ENCODE results near the gene SLC26A6. TPM values are rescaled to one million over a fixed set of nuclear protein-coding genes. Genes with fewer than 3 reads are reported as not detected.

SLC26A6 gene
- total and polyA plus RNA-seq, 2 of the 13 experiments (the other 11 are each of a cell fraction or from before 2014, with no cell fraction given): 40.7 to 184 TPM

GRCh38 chr3:48634661-48635221, 520 bp downstream of the SLC26A6 start (continued):
- TF ChIP-seq ZNF20 (CRISPR knock-in tag; IDR thresholded peaks at IDR 0.05) (0 out of 2 replicates have a peak, but pooled peaks have one; percentile 35), ZEB1 (IDR thresholded peaks at IDR 0.05; ENCODE audit: insufficient replicate concordance, low read depth) (no peak)

GRCh38 chr3:48633743-48634142, 1.5 kb downstream of the SLC26A6 start:
- FAIRE-seq: no peak
- no peaks in the 10 kb centered on the region for H3K9me3 ChIP-seq (ENCODE audit: low read length)
- no peak for ATAC-seq
- no peak overlapping the region for H2AFZ ChIP-seq (ENCODE audit: low read length)
- ChIA-PET POLR2A (interaction anchor here (1.1 to 4.8 kb wide), 7 partner anchors 11 to 161 kb away, joined by 4 to 140 read pairs (median 27); partner anchors contain the start of genes CELSR3, PFKFB4, TMEM89 and UQCRC1), CTCF (ENCODE audit: low intra/inter-chr PET ratio, low total read pairs) (no interaction called here)
- H3K9ac ChIP-seq (ENCODE audit: insufficient read depth, low read depth, low read length): peak overlapping the region; percentile 83
- no TSS peak for BruUV-seq (replicated peaks)
- in situ Hi-C loops (cut with HindIII; ENCODE audit: extremely low pct_ligation_motif_present, low pct_unique_long_range_greater_than_20kb) (no loop called here), intact Hi-C loops (cut with micrococcal nuclease; ENCODE audit: unreplicated experiment) (loop anchor here (2.0 kb wide), 2 partner anchors 25 to 77 kb away; partner anchors contain the start of genes PFKFB4 and UQCRC1)
- H3K79me2 ChIP-seq (ENCODE audit: insufficient read depth, low read length): peaks cover 43% of the 10 kb centered on the region
- no peaks in the 10 kb centered on the region for H4K20me1 ChIP-seq (ENCODE audit: insufficient read depth, low read length)
- DNase-seq (ENCODE audit: low spot score): no peak
- peaks cover 66% of the 10 kb centered on the region for H3K4me1 ChIP-seq (ENCODE audit: insufficient read depth, low read length)
- H3K27me3 ChIP-seq (ENCODE audit: control insufficient read depth in 1 of 2, insufficient read depth in 2 of 2, low read length in 2 of 2): no peaks in the 10 kb centered on the region; a peak in 1 of 5 replicates
- WGBS (ENCODE audit: low lambda C conversion rate): 0% methylated on average over 1 of the region's 2 CpGs
- H3K4me3 ChIP-seq (replicated peaks in 1 of 3; ENCODE audit: insufficient read depth in 1 of 3, low read depth in 2 of 3, low read length in 3 of 3): peak overlapping the region; percentile 71 to 96 (median 93)
- peak overlapping the region; percentile 88 for H3K4me2 ChIP-seq (ENCODE audit: low read depth, low read length)
- peak overlapping the region; percentile 74 for H3K27ac ChIP-seq (ENCODE audit: extremely low read length, insufficient read depth, low read length)
- H3K36me3 ChIP-seq (replicated peaks in 1 of 2; ENCODE audit: control insufficient read depth in 1 of 2, insufficient read depth in 2 of 2, low read length in 2 of 2): peaks cover 13 to 50% of the 10 kb centered on the region in 2 experiments; a peak in 4 of 5 replicates
- TF ChIP-seq ZNF407 (CRISPR knock-in tag; IDR thresholded peaks at IDR 0.05; ENCODE audit: not compliant biosample characterization): no peak
- no peak for TF ChIP-seq ZNF614 (CRISPR knock-in tag; IDR thresholded peaks at IDR 0.05; ENCODE audit: borderline replicate concordance)
- TF ChIP-seq MEIS1 (CRISPR knock-in tag; IDR thresholded peaks at IDR 0.05; ENCODE audit: borderline replicate concordance): peak; percentile 47; the same call in 1 of the 2 replicates
- no peak for TF ChIP-seq CEBPZ (IDR thresholded peaks at IDR 0.05; ENCODE audit: low read length)
- TF ChIP-seq MAZ (IDR thresholded peaks at IDR 0.05; ENCODE audit: borderline replicate concordance, low read depth, low read length): no peak
- no peak for TF ChIP-seq MAZ (CRISPR knock-in tag; IDR thresholded peaks at IDR 0.05; ENCODE audit: low read depth)

Measured in HepG2 (cell line).